Fibroblast of peridontal ligament (primary cell): ENCODE data around the gene SLC2A5.
A peak's percentile ranks its signal among the peaks of the same experiment; 100 is the strongest.
"Not testable (repeated sequence)": the region's sequence is repeated elsewhere in the genome, so short reads cannot be mapped to it uniquely, and the experiment has no call there.

Experiments
- DNase-seq: peaks from one replicate; pipeline ENCODE4 v3.0.0-alpha.2; 2010; ENCODE audit errors: extremely low read depth

Gene SLC2A5

DNA sequence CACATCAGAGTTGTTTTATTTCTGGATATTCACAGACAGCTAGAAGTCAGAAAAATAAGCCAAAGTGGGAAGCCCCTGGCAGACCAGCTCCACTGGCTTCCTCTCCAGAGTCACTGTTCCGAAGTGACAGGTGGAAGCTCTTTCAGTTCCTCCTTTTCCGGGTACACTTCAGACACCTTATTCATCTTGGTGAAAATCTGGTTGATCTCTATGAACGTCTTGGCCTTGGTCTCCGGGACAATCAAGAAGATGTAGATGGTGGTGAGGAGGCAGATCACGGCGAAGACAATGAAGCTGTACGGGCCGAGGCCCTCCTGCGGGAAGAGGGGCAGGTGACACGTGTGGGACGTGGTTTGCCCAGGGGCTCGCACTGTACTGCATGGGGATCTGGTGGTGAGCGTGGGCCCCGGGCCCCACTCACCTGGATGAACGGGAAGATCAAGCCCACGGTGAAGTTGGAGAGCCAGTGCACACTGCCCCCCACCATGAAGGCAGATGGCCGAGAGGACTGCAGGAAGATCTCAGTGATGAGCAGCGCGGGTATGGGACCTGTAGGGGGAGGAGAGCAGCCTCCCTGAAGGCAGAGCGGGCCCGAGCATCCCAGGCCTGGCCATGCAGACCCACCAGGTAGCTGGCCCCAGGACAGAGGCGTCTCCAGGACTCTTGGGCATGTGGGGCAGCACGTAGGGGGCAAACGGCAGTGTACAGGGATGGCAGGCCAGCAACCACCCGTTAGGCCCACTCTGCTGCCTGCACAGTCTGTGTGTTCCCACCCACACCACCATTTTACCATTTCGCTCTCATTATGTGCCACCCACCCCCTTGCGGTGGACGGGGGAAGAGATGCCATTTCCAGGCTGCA is 31.7 kb downstream of the SLC2A5 start:
- DNase-seq = no peak

DNA sequence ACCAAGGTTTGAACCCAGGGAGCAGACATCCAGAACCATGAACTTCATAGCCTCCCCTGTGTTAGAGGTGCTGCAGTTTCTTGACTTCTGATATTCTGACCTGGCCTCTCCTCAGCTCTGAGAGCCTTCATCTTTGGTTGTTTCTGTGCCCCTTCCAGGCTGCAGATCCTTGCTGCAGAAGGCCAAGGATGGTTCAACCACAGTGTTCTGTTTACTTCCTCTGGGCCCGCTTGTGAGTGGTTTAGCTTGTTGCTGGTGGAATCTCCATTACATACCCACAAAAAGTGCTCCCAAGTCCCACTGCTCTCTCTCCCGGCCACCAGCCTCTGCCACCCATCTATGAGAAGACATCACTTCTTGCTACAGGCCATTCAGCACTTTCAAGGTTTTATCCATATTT is 34.2 kb downstream of the SLC2A5 start:
- DNase-seq = no peak

GRCh38 chr1:9033363-9033762 is 36.1 kb downstream of the SLC2A5 start:
- DNase-seq = no peak

- no peak for DNase-seq
Observed at GRCh38 chr1:9031484-9032259, 37.8 kb downstream of the SLC2A5 start.

GRCh38 chr1:9031077-9031476 is 38.4 kb downstream of the SLC2A5 start:
- not testable (repeated sequence) for DNase-seq

GRCh38 chr1:9028921-9029705 is 40.3 kb downstream of the SLC2A5 start:
- peak; percentile 68 for DNase-seq

- no peak for DNase-seq
Observed at GRCh38 chr1:9027307-9027706, 42.1 kb downstream of the SLC2A5 start.

GRCh38 chr1:9025449-9025848 is 44.0 kb downstream of the SLC2A5 start:
- DNase-seq = no peak

- DNase-seq = no peak
Observed at GRCh38 chr1:9024837-9025236, 44.6 kb downstream of the SLC2A5 start.

- DNase-seq = no peak
Observed at GRCh38 chr1:9022773-9023172, 46.7 kb downstream of the SLC2A5 start.

- not testable (repeated sequence) for DNase-seq
Observed at GRCh38 chr1:9022026-9022738, 47.3 kb downstream of the SLC2A5 start.

GRCh38 chr1:9020305-9020704 is 49.1 kb downstream of the SLC2A5 start:
- DNase-seq = peak; percentile 11

GRCh38 chr1:9019896-9020295 is 49.5 kb downstream of the SLC2A5 start:
- DNase-seq = peak; percentile 21

DNA sequence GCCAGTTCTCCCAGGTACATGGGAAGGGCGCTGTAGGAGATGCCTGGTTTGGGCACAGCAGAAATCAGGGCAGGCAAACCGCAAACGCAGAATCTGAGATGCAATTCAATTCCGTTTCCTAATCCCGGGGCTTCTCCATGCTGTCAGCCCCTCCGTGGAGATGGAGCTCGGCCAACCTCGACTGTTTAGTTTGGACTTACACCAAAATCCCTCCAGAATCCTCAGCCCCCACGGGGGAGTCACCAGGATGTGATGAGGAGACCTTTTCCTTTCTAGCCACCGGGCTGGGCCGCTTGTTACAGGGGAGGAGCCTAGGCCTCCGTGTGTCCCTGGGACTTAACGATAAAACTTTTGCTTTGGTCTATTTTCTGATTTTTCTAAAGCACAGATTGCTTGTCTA is 51.1 kb downstream of the SLC2A5 start:
- no peak for DNase-seq

- no peak for DNase-seq
Observed at GRCh38 chr1:9016455-9016854, 53.0 kb downstream of the SLC2A5 start.

DNA sequence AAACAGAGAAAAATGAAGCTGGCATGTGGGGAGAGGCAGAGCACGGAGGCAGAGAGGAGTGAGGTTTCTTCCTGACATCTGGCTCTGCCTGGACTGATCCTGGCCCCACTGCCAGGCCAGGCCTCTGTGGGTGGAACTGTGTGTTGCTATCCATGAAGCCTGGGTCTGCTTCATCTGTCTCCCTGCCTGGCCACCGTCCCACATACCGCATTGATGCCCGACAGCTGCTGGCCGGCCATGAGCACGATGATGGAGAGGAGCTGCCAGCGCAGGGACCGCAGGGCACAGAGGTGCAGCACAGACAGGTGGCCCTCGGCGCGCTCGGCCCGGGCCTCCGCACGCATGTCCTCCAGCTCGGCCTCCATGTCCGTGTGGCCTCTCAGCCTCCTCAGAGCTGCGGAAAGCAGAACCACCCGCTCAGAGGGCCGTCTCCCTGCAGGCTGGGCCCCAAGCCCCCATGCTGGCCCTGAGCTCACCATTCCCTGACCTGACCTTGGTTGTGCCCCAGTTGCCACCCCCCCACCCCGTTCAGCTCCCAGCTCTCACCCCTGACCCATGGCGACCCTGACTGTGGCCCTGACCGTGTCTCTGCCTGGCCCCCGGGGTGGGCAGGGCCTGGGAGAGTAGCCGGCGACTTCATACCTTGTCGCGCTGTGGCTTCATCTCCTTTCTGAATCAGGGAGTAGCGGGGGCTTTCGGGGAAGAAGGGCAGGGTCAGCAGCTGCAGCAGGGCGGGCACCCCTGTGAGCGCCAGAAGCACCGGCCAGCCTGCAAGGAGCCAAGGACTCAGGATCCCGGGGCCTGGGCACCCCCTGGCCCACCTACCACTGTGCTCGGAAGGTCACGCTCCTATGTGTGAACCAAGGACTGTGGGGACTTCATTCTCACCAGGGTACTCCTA is 54.7 kb downstream of the SLC2A5 start:
- DNase-seq = no peak

- no peak for DNase-seq
Observed at GRCh38 chr1:9013819-9014218, 55.6 kb downstream of the SLC2A5 start.

DNA sequence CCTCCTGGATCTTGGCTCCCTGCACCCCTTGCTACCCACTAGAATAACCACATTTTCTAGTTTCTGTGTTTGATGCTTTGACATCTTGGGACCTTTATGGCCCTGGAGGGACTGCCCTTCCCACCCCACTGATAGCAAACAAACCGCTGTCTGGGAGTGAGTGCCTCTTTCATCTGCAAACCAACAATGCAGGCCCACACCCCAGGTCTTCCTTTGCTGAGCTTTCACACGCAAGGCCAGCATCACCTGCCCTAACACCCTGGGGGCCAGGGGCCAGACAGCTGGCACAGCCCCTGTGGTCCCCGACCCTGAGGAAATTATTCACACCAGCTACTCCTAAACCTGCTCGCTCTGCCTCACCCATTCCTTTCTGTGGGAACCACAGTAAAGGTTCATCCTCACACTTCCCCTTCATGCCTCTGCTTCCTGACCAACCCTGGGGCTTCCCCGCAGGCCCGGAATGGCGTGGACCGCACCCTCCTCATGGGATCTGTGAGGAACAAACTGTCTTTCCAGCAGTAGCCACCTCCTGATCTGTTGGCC is 58.6 kb downstream of the SLC2A5 start:
- no peak for DNase-seq

DNA sequence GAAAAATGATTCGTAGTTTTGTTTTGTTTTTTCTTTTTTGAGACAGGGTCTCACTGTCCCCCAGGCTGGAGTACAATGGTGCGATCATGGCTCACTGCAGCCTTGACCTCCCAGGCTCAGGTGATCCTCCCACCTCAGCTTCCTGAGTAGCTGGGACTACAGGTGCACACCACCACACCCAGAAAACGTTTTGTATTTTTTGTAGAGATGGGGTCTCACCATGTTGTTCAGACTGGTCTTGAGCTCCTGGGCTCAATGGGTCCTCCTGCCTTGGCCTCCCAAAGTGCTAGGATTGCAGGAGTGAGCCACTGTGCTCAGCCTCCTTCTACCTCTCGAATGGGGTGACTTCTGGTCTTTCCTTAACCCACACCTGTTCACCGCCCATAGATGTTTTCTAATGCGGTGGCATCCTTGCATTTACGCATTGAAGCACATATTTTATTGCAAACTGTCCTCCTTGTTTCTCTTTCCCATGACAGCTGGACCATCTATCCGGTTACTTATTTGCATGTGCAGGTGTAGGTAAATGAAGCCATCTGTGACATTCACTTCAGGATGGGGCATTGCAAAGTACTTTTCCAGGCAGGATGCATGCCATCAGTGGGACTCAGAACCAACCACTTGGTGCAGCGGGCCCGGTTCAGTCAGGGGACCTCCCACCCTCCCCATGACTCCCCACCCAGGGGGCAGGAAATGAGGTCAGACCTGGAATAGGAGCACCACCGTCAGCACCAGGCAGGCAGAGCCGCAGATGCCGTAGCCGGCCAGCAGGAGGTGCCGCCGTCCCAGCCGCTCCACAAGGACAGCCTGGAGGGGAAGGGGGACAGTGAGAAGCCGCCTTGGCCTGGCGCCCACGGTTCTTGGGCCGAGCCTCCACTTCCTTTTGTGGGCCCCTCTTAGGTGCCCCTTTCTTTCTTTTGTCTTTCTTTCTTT is 59.7 kb downstream of the SLC2A5 start:
- no peak for DNase-seq
